Retinal pigment epithelial cell (primary cell): ENCODE data around the gene ADAMTS6.

Source experiments
- DNase-seq: peaks from one replicate; pipeline ENCODE4 v3.0.0-alpha.2; 2010; ENCODE audit warnings: low read depth
- H3K4me3 ChIP-seq: 2 replicates; pipeline ENCODE4 v1.5.1; 2011; ENCODE audit warnings: mild to moderate bottlenecking, low read length, control low read depth, moderate library complexity
- TF ChIP-seq, protein P1 (sequence below): conservative IDR thresholded peaks from 2 replicates; pipeline ENCODE4 v1.5.1; 2011; ENCODE audit warnings: low read depth, low read length, control low read depth, inconsistent platforms

The ADAMTS6 gene

DNA sequence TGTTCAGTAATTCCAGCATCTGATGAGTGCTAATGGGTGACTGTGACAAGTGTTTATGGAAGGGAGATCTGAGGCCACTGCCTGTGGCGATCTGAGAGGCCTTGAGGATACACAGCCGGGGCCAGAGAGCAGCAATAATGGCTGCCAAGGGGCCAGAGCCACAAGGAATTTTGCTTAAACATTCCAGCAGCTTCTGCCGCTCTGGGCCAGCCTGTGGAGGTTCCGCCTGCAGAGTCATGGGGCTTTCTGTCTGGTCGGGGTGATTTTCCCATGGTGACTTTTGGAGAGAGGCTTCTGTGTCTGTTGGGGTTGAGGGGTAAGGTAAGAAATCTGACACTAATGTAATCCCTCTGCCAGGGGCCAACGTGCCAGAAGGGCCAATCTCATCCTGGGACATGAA lies 353.5 kb downstream of the ADAMTS6 start:
- TF ChIP-seq, protein P1, sequence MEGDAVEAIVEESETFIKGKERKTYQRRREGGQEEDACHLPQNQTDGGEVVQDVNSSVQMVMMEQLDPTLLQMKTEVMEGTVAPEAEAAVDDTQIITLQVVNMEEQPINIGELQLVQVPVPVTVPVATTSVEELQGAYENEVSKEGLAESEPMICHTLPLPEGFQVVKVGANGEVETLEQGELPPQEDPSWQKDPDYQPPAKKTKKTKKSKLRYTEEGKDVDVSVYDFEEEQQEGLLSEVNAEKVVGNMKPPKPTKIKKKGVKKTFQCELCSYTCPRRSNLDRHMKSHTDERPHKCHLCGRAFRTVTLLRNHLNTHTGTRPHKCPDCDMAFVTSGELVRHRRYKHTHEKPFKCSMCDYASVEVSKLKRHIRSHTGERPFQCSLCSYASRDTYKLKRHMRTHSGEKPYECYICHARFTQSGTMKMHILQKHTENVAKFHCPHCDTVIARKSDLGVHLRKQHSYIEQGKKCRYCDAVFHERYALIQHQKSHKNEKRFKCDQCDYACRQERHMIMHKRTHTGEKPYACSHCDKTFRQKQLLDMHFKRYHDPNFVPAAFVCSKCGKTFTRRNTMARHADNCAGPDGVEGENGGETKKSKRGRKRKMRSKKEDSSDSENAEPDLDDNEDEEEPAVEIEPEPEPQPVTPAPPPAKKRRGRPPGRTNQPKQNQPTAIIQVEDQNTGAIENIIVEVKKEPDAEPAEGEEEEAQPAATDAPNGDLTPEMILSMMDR = no peak
- DNase-seq = no peak
- no peak overlapping the region for H3K4me3 ChIP-seq

DNA sequence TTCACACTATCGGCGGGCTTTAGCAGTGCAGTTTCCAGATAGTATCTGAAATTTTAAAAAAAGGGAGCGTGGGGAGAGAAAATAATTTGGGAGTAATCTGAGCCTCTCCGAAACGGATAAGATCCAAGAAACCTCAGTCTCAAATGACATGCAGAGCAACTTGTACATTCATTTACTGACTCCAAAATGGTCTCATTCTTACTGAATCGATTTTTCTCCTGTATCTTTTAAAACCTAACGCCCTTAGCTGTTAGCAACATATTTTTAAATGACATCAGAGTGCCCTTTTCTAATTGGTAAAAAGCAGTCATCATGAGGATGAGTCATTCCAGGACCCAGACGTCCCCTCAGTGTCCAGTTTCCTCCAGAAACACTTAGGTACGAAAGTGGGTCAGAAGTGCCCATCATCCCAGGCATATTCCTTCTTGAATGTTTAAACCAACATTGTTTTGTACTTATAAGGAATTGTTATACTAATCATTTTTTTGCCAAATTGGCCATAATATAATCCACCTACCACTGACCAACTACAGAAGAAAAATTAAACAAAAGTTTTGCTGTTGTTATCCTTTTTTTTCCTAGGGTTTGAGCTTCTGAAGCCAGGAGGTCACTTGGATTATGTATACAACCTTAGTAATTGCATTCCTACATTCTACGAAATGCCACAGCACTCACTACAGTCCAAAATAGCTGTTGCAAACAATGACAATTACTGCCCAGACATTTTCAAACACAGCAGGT lies 354.4 kb downstream of the ADAMTS6 start:
- no peak overlapping the region for H3K4me3 ChIP-seq
- peak; percentile 73 for DNase-seq
- TF ChIP-seq, protein P1 = no peak

- H3K4me3 ChIP-seq = no peak overlapping the region
- no peak for DNase-seq
- TF ChIP-seq, protein P1 = no peak
Observed at GRCh38 chr5:65126542-65127069, 355.1 kb downstream of the ADAMTS6 start.

GRCh38 chr5:65125591-65126541 lies 355.9 kb downstream of the ADAMTS6 start:
- TF ChIP-seq, protein P1 = no peak
- H3K4me3 ChIP-seq = no peak overlapping the region
- DNase-seq = no peak

DNA sequence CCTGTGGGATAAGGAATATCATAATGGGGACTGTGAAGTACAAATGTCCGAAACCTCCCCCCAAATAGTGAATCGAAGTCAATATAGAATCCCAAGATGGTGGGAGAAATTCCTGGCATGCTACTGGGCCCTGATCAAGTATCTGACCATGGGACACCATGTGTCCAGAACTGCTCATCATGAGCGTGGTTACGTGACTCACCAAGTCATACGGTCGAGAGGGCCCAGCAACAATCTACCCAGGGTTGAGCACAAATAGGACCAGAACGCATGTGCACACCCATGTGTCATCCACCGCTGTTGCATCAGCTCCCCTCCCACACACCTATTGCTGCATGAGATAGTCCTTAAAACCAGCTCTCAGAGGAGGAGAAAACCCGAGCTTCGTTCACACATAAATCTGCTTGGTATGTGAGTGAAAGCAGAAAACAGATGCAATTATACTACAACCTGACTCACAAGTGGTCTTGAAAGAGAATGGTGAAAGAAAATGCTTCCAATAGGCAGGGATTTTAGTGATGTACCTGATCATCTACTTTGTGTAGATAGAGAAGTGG lies 359.8 kb downstream of the ADAMTS6 start:
- no peak overlapping the region for H3K4me3 ChIP-seq
- TF ChIP-seq, protein P1 = no peak
- DNase-seq = no peak

DNA sequence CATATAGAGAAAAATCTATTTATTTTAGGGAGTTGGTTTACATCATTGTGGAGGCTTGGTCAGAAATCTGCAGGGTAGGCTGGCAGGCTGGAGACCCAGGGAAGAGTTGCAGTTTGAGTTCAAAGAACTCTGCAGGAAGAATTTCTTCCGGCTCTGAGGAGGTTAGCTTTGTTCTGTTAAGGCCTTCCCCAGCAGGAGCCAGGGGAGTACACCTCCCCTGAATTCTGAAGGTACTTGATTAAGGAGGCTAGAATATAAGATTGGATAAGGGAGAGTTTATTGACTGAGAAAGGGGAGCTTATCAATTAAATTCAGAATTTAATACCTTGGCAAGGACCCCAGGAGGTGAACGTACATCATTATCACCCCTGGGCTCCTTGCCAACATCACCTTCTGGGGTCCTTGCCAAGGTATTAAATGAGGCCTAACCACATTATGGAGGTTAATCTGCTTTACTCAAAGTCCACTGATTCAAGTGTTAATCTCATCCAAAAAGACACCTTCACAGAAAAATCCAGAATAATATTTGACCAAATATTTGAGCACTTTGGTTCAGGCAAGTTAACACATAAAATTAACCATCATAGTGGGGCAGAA lies 361.3 kb downstream of the ADAMTS6 start:
- TF ChIP-seq, protein P1 = no peak
- peak; percentile 58 for DNase-seq
- no peak overlapping the region for H3K4me3 ChIP-seq
